HG02885 (cell line): ENCODE data around the gene HPX.

Experiments used
- ATAC-seq: cut with Tn5 transposase; IDR thresholded peaks from one replicate; pipeline ENCODE4 v1.9.1; 2021; ENCODE audit warnings: mild to moderate bottlenecking; ENCODE audit not compliant: unreplicated experiment, poor library complexity

The HPX gene

GRCh38 chr11:6418557-6419008 lies 22.2 kb downstream of the HPX start:
- ATAC-seq, result no peak

GRCh38 chr11:6417907-6418556 lies 22.8 kb downstream of the HPX start:
- ATAC-seq, result no peak

GRCh38 chr11:6415797-6416196 lies 25.0 kb downstream of the HPX start:
- ATAC-seq, result no peak

- peak; percentile 33 for ATAC-seq
These were observed 25.9 kb downstream of the HPX start for GRCh38 chr11:6414874-6415328.

GRCh38 chr11:6413791-6414201 lies 27.0 kb downstream of the HPX start:
- no peak for ATAC-seq

GRCh38 chr11:6411594-6412031 lies 29.2 kb downstream of the HPX start:
- ATAC-seq, result no peak

- ATAC-seq, result no peak
These were observed 29.9 kb downstream of the HPX start for GRCh38 chr11:6410695-6411430.

GRCh38 chr11:6406370-6406769 lies 34.4 kb downstream of the HPX start:
- ATAC-seq, result no peak

- ATAC-seq, result no peak
These were observed 34.9 kb downstream of the HPX start for GRCh38 chr11:6405846-6406245.

- ATAC-seq, result no peak
These were observed 35.6 kb downstream of the HPX start for GRCh38 chr11:6405052-6405667.

GRCh38 chr11:6404342-6405051 lies 36.3 kb downstream of the HPX start:
- no peak for ATAC-seq

GRCh38 chr11:6403539-6403938 lies 37.2 kb downstream of the HPX start:
- ATAC-seq, result no peak

- ATAC-seq, result peak; percentile 94
These were observed 38.2 kb downstream of the HPX start for GRCh38 chr11:6402561-6402981.

GRCh38 chr11:6402061-6402470 lies 38.7 kb downstream of the HPX start:
- peak; percentile 45 for ATAC-seq

GRCh38 chr11:6401464-6401863 lies 39.3 kb downstream of the HPX start:
- no peak for ATAC-seq

- no peak for ATAC-seq
These were observed 40.1 kb downstream of the HPX start for GRCh38 chr11:6400431-6401345.

GRCh38 chr11:6397636-6398035 lies 43.2 kb downstream of the HPX start:
- no peak for ATAC-seq

- no peak for ATAC-seq
These were observed 43.6 kb downstream of the HPX start for GRCh38 chr11:6397156-6397555.

- ATAC-seq, result no peak
These were observed 45.2 kb downstream of the HPX start for GRCh38 chr11:6395470-6396060.
